GM19397 (cell line): ENCODE data around the gene CPED1.
A peak's percentile ranks its signal among the peaks of the same experiment; 100 is the strongest.
"Not testable (repeated sequence)": the region's sequence is repeated elsewhere in the genome, so short reads cannot be mapped to it uniquely, and the experiment has no call there.

Experiments used
- ATAC-seq: cut with Tn5 transposase; IDR thresholded peaks from one replicate; pipeline ENCODE4 v1.9.1; 2021; ENCODE audit warnings: mild to moderate bottlenecking, moderate library complexity; ENCODE audit not compliant: unreplicated experiment

CPED1 gene

DNA sequence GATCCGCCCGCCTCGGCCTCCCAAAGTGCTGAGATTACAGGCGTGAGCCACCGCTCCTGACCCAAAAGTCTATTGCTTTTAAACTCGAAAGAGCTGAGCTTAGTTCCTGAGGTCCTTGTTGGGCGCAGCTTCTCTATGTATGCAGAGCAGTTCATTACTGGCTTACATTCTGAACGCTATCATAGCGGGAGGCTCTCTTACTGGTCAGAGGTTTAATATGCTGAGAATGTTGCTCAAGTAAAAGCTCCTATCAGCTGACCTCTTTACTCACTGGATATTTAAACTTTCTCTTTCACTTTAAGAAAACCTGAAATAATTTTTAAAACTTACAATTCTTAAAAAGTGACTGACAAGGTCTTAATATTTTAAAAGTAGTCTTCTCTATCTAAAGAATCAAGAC, 179.5 kb downstream of the CPED1 start:
- no peak for ATAC-seq

DNA sequence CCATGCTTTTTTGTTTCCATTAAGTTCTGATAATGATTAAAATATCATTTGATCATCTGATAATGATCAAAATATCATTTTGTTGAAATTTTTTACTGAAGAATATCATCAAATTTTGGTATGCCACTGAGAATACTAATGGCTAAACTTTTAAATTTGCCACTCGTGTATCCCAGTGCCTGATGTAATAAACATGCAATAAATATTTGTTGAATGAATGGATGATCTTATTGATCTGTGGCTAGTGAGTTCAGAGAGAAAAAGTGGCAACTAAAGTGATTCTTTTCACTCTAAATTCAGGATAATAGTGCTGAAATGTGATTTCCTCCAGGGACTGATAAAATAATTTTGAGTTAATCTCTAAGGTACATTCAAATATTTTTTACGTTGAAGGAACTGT, 181.0 kb downstream of the CPED1 start:
- no peak for ATAC-seq

DNA sequence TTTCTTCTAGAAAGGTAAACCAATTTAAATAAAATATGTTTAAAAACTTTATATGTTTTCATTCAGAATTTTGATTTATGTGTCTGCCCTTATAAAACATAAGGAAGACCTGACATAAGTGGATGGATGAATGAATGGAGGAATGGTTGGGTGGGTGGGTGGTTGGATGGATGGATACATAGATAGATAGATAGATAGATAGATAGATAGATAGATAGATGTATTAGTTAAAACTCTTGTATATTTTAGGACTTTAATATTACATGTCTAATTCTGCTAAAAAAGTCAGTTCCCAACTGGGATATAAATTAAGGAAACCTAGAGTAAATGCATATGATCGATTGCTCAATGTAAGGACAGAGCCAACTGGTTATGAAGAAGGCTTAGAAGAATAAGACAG, 184.0 kb downstream of the CPED1 start:
- ATAC-seq = no peak

DNA sequence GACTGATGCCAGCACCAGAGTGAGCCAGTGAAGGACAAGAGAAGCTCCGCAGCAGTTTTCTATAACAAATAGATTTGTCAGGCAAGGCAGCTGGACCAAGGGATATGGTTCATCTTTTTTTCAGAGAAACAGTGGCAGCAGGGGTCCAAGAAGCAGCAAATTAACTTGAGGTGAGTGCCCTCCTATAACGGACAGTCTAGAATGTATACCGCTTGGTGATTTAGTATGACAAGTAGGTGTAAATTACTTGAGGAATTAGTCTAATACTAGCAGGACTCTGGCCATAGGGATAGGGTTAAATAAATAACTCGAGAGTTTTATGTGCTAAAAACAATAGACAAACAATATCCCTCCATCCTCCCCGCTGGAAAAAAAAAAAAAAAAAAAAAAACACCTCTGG, 187.3 kb downstream of the CPED1 start:
- ATAC-seq = no peak

DNA sequence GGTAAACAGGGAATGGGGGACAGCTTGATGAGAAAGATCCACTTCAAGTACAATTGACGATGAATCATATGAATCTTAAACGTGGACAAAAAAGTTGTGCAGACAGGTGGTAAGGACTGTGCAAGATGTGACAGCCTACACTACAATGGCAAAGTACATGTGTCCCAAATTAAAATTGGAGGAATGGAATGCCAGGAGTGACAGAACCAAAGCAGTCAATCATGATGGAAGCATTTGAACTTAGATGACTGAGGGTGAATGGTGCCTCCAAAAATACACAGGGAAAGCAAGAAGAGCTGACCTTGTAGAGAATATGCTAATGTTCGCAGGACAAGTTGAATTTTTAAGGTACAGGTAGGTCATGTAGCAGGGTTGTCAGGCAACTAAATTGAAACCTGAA, 189.9 kb downstream of the CPED1 start:
- no peak for ATAC-seq

DNA sequence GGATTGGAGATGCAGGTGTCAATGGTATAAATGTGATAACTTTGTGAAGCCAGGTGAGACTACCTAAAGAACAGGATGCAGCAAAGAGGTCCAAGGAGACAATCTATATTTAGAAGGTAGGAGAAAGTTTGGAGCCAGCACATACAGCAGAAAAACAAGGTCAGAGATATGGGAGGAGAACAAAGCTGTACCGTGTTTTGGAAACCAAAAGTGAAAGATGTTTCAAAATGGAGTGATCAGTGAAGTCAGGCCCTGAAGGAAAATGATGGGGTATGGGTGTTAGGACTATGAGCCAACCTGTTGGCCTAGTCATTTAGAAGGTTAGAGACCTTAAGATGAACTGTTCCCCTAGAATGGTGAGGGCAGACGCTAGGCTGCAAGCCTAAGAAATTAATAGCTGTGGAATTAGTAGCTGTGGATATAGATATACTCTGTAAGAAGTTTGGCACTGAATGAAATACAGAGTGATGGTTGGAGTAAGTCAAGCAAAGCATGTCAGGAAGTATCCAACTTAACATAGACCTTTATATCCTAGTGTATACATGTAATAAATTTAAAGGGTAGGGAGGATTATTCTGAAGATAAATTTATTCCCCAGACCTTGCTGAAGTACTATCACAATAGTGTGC, 190.5 kb downstream of the CPED1 start:
- peak; percentile 38 for ATAC-seq

DNA sequence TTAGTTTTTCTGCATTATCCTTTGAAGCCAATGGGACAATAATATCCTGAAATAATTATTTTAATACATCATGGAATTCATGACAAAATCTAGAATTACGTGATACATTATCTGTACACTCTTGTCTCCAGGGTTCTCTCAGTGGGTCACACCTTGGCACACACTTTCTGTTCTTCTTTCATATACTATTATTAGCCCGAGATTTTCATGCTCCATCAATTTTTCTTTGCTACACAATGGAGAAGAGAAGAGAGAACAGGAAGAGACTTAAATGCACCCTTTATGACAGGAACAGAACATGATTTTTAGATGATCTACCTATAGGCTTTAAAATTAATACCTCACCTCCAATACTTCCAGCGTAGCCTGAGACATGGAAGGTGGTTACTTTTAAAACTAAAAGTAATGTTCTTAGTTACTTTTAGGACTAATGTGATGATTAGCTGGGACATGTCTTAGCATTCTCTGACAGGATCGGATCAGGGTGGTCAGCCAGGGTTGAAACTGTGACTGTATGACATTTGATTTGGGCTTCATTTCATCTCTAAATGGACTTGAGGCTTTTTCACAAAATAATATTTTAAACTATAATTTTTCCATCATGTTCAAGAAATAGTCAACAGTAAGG, 192.0 kb downstream of the CPED1 start:
- ATAC-seq = peak; percentile 85

DNA sequence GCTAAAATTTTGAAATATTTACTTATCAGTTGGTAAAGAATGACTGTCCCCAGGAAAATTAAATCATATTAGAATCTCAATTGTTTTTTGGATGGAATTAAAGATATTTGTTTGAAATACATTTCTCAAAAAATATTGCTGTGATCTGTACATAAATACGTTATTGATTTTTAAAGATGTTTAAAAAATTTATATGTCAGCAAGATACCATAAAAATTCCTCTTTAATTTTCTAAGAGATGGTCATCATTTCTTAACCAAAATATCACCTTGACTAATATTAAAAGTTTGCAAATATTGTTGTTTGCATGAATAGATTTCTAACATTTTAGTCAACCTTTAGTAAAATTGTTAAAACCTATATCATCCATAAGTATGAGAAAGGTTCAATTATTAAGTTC, 192.8 kb downstream of the CPED1 start:
- ATAC-seq = no peak

DNA sequence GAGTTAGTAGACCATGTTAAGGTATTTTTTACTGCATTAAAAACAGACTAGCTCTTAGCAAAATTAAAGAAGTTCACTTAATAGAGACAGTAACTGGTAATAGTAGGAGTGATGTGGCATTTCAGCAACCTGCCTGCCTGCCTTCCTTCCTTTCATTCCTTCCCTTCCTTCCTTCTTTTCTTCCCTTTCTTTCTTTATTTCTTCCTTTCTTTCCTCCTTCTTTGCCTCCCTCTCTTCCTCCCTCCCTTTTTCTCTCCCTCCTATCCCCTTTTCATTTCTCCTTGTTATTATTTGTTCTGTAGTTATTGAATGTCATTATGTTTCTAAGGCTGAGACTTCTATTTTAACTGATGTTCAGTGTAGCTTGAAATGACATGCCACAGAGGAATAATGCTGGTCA, 193.8 kb downstream of the CPED1 start:
- no peak for ATAC-seq

DNA sequence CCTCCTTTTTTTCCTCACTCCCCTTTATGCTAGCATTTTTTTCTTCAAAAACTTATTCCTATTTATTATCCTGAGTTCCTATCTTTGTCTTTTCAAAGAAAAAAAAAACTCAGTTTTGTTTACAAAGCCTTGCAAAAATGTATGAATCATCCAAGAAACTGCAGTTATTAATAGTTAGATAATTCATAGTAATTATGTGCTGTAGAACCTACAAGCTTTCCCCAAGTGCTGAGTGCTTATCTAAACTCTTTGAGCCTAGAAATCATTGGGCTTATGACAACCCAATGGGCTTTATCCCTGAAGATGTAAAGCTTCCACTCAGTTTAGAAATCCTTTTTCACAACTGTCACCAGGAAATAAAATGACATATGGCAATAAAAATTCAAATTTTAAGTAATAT, 194.4 kb downstream of the CPED1 start:
- ATAC-seq = no peak

DNA sequence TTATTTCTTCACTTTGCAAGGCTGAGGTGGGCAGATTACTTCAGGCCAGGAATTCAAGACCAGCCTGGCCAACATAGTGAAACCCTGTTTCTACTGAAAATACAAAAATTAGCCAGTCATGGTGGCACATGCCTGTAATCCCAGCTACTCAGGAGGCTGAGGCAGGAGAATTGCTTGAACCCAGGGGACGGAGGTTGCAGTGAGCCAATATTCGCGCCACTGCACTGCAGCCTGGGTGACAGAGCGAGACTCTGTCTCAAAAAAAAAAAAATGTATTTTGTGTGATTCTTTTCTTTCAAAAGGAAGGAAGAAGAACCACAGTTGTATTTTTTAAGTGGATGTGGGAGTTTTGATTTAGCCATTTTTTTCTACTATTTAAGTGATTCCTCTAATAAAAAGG, 195.4 kb downstream of the CPED1 start:
- not testable (repeated sequence) for ATAC-seq

DNA sequence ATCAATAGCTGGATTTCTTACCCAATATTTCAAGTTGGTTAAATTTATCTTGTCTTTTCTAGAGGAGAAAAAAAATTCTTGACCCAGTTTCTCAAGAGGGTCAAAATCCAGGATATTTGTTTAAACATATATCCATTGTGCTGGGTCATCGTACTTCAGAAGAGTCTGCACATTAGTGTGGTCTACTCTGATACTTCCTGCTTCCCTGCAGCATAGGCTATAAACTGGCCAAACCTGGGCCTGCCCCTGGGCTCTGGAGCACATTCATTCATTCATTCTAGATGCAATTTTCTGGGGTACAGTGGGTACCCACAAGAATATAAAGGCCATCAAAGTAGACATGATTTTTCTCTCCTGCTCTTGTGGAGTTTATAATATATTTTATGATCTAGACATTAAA, 198.2 kb downstream of the CPED1 start:
- no peak for ATAC-seq

DNA sequence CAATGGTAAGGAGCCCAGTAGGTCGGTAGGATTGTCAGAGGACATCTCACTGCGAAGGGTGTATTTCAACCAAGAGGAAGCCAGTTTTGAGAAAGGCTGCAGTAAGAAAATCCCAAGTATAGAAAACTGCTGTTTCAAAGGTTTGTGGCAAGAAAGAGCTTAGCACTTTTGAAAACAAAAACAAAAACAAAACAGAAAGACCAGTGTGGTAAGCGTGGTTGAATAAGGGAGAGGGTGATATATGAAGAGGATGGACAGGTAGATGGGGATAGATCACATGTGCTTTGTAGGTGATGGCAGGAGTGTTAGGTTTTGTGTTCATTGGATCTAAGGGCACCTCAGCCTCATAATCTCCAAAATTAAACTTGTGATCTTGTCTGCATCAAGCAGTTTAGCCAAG, 198.7 kb downstream of the CPED1 start:
- peak; percentile 62 for ATAC-seq

DNA sequence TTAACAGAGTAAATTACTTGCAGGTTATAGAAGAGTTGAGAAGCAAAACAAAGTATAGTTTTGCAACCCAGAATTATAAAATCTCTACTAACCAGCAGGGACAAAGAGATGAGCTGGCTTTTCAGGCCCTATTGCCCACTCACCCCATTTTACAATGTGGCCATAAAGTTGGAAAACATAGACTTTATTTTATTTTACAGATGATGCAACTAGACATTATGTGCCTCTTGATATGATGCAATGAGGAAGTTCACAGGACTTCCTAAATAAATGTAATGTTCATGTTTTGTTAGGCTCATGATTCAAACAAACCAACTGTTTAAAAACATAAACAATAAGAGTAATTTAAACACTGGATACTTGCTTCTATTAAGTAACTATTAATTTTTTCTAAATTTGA, 199.2 kb downstream of the CPED1 start:
- no peak for ATAC-seq

DNA sequence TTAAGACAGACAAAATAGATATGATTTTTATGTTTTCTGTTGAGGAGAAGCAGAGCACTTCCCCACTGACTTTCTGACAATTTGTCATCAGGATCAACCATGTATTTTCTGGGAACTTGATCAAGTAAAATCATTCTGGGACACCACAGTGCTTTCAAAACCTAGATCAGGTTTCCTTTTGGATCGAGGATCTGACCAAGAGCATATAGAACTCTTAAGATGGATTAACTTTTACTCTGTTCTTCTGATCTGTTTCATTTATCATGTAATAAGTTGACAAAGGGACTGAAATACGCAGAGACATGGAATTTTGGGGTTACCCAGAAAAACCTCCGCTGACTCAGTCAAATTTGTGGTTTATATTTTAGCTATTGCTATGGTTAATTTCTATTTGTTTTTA, 204.3 kb downstream of the CPED1 start:
- no peak for ATAC-seq

DNA sequence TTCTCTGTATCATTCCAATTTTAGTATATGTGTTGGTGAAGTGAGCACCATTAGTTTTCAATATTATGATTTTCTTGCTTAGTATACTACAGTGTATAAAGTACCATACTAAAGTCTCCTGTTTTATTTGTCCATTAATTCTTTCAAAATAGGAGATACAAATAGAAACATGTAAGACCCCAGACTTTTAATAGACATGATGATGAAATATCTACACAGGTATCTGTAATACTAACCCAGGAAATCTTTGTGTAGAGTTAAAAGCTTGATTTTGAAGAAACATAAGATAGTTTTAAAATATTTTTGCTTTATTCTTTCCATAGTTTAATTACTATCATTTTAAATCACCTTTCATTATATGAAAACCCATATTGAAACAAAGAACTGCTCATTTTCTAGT, 206.5 kb downstream of the CPED1 start:
- ATAC-seq = no peak

DNA sequence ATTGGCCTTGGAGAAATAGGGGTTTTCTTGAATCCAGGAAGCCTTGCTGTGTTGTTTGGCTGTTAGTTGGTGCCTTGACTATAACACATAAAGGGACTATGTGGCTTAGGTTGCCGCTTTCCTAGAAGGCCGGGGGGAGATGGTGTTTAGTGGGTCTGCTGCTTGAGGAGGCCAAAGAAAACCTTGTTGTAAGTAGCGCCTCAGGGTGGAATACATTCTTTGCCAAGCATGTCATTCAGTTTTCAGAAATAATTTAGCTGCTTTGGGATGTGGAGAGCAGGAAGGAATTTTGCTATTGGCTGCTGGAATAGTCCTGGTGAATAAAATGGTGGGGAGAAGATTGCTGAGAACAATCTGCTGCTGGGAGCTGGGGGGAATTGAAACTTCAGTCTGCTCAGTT, 207.4 kb downstream of the CPED1 start:
- no peak for ATAC-seq

DNA sequence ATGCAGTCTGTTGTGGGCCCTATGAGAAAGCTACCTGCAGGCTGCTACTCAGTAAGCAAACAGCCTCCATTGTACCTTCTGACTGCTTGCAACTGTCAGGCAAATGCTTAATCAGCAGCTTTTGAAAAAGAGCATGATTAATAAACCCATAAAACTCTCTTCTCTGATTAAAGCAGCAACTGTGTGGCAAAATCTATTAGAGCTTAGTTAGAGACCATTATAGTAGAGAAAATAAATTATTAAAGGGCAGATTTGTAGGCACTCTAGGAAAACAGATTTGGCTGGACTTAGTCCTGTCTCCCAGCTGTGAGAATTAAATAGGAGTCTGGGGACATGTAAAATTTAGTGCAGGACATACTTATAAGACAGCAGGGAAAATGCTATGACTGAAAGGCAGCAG, 207.8 kb downstream of the CPED1 start:
- no peak for ATAC-seq

DNA sequence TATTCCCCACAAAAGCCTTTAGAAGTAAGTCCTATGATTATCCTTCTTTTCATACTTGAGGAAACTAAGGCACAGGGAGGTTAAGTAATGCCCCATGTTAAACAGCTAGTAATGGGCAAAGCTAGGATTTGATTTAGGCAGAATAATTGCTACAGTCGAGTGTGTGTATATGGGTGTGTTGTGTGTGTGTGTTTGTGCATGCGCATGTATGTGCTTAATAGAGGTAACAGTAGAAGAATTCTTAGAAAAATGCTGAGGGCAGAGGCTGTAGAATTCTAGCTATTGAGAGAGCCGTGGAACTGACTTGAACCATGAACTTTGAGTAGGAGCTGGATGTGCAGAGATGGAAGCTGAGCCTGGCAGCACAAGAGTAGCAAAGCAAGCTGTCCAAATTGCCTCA, 208.9 kb downstream of the CPED1 start:
- no peak for ATAC-seq

DNA sequence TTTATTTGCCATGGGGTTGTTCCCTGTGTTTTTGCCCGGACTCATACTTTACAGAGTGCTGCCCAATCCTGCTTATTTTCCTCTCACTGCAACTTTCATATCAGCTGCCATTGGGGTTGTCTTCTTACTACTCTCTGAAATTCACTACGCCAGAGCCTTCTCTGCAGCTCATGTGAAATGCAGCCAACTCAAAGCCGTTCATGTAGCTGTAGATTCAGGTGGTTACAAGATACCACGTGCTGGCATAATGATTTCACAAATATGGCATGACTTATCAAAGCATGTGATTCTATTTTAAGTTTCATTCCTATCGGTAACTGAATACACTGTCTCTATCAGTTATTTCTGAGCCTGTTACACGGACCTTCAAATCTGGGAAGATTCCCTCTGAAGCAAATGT, 210.0 kb downstream of the CPED1 start:
- ATAC-seq = no peak

DNA sequence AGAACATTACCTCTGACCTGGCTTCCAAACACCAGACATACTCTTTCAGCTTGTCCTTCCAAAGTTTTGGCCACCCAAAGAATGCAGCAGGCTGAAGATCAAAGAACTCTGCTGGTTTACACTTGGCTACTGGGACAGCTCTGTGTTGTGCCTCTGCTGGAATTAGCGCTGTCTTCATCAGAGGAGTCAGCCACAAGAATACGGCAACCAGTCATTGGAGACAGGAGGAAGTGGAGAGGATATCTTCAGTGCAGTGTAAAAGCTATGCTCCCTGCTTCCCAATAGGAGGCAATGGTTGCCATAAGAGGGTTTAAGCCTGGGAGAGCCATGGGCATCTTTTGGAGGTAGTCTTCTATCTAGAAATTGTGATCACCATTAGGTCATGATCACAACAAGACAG, 213.6 kb downstream of the CPED1 start:
- ATAC-seq = no peak

DNA sequence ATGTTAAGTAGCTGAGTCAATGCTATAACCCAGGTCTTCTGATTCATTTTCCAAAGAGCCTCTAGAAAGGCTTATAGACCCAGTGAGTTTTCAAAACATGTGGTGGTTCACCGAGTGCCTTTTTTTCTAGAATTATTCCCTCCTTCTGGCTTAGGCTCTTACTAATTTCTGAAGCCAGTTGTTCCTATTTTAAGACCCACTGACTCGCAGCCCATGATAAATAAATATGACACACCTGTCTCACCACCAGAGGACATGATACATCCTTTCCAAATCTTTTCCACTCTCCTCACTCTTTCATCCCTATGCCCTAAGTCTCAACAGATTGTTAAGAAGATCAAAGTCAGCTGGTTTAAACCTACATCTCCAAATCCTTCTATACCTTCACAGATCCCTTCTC, 214.3 kb downstream of the CPED1 start:
- ATAC-seq = no peak

DNA sequence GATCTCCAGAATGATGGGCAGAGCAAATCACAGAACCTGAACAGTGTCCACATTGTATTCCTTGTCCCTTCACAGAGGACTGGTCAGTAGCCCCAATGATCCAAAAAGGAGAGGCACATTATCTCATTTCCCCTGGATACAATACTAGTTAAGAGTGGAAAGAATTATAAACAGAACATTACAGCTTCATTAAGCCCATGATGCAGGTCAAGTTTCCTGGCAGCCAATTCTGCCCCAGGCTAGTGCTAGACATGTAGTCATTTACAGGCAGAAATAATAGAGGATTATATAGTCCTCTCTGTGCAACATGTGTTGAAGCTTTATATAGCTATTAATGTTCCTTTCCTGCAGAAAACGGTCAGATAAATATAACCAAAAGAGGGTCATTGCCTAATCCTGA, 216.0 kb downstream of the CPED1 start:
- no peak for ATAC-seq
